ENCODE measurements around the gene HGFAC.
"Not testable (repeated sequence)": the region's sequence is repeated elsewhere in the genome, so short reads cannot be mapped to it uniquely, and the experiment has no call there.

Gene HGFAC

GRCh38 chr4:3406431-3406830 is 35.3 kb upstream of the HGFAC start:
- in situ Hi-C loops (cut with MboI; ENCODE audit: low sequenced_read_pairs, unreplicated experiment) = no loop called here
- no peak for DNase-seq (ENCODE audit: low spot score)
- no peak for TF ChIP-seq CTCF (IDR thresholded peaks at IDR 0.05; ENCODE audit: borderline replicate concordance, control extremely low read depth, extremely low read depth, insufficient read depth, missing control alignments)

- no peak for DNase-seq (ENCODE audit: low spot score)
- in situ Hi-C loops (cut with MboI; ENCODE audit: low sequenced_read_pairs, unreplicated experiment) = no loop called here
- no peak for TF ChIP-seq CTCF (IDR thresholded peaks at IDR 0.05; ENCODE audit: borderline replicate concordance, control extremely low read depth, extremely low read depth, insufficient read depth, missing control alignments)
Measured at GRCh38 chr4:3407171-3407771, 34.5 kb upstream of the HGFAC start.

GRCh38 chr4:3407930-3408792 is 33.6 kb upstream of the HGFAC start:
- no peak for DNase-seq (ENCODE audit: low spot score)
- TF ChIP-seq CTCF (IDR thresholded peaks at IDR 0.05; ENCODE audit: borderline replicate concordance, control extremely low read depth, extremely low read depth, insufficient read depth, missing control alignments) = no peak
- in situ Hi-C loops (cut with MboI; ENCODE audit: low sequenced_read_pairs, unreplicated experiment) = no loop called here

GRCh38 chr4:3408793-3409330 is 32.9 kb upstream of the HGFAC start:
- in situ Hi-C loops (cut with MboI; ENCODE audit: low sequenced_read_pairs, unreplicated experiment) = no loop called here
- no peak for DNase-seq (ENCODE audit: low spot score)
- no peak for TF ChIP-seq CTCF (IDR thresholded peaks at IDR 0.05; ENCODE audit: borderline replicate concordance, control extremely low read depth, extremely low read depth, insufficient read depth, missing control alignments)

DNA sequence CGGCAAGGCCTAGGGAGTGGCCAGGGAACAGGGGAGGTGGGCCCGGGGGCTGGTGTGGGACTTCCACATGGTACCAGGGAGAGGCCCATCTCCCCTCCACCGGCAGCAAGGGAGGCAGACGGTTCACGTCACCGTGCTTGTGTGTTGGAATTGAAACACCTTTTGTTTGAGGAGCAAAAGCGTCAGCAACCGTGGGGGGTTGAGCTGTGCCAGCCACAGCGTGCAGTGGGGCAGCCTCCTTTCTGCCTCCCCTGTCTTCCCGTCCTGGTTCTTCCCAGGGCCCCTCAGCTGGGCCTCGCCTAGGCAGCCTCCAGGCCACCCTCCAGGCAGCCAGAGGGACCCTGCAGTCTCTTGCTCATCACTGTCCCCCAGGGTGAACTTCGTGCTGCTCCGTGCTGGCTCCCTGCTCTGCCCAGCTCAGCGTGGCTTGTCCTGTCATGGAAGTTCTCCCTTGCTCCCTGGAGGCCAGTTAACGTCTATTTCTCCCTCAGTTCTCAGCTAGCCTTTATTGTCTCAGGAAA is 32.1 kb upstream of the HGFAC start:
- no peak for DNase-seq (ENCODE audit: low spot score)
- TF ChIP-seq CTCF (IDR thresholded peaks at IDR 0.05; ENCODE audit: borderline replicate concordance, control extremely low read depth, extremely low read depth, insufficient read depth, missing control alignments) = no peak
- in situ Hi-C loops (cut with MboI; ENCODE audit: low sequenced_read_pairs, unreplicated experiment) = no loop called here

DNA sequence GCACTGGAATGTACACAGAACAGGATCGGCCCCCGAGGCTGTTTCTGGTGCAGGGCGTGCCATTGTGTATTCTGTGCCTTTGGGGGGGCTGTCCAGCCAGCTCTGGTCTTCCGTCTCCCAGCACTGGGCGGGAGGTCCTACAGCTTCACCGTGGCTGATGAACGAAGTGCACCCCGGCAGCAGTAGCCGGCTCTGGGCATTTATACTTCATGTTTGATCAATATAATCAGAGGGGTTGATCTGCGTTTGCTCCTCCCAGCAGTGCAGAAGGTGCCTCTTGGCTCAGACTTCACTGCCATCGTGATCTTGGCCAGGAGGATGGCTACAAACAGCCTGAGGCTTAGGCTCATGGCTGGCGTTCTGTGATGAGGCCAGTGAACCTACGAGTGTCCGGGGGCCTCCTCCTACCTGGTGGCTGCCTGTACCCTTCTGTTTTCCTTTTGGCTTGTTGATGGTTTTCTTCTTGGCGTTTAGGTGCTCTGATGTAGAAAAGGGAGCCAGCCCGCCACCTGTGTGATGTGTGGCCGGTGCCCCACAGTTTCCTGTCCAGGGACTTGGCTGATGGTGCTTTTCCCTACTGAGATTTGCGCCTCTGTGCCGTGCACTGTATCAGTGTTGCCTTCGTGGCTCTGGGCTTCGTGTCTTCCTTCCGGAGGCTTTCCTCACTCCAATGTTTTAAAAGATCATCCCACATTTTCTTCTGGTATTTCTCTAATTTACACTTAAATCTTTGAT is 31.2 kb upstream of the HGFAC start:
- in situ Hi-C loops (cut with MboI; ENCODE audit: low sequenced_read_pairs, unreplicated experiment) = no loop called here
- DNase-seq (ENCODE audit: low spot score) = no peak

DNA sequence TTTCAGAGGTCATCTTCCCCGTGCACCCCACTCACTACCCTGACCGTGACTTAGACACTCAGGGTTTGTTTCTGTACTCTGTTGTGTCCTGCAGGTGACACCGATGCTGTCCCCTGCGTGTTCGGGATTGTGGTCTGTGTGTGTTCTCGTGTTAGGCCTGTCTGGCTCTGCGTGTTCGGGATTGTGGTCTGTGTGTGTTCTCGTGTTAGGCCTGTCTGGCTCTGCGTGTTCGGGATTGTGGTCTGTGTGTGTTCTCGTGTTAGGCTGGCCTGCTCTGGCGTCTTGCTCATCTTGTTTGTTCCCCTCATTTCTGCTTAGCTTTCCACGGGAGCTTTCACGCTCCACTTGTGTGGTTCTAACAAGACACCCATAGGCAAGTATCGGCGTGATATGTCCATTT is 30.6 kb upstream of the HGFAC start:
- in situ Hi-C loops (cut with MboI; ENCODE audit: low sequenced_read_pairs, unreplicated experiment) = not testable (repeated sequence)

More for the DNA sequence above, 31.2 kb upstream of the HGFAC start:
- no peak for TF ChIP-seq CTCF (IDR thresholded peaks at IDR 0.05; ENCODE audit: borderline replicate concordance, control extremely low read depth, extremely low read depth, insufficient read depth, missing control alignments)

More for the DNA sequence above, 30.6 kb upstream of the HGFAC start:
- not testable (repeated sequence) for DNase-seq (ENCODE audit: low spot score)
